Spleen (tissue), 11 donors: ENCODE results near the gene TMEM179. TPM values are rescaled to one million over a fixed set of nuclear protein-coding genes. Genes with fewer than 3 reads are reported as not detected.

Experiments used
- DNase-seq: peaks from one replicate; pipeline ENCODE4 v3.0.0-alpha.2; 2020
- H3K27ac ChIP-seq, 8 donors: fragments of 200-600 bp; sonication (generic) in 7 of 8; 1 replicate in 4 of 8; 2 replicates in 4 of 8; pipeline versions ENCODE4 v1.5.0 to v1.8.0; 2016 to 2021; ENCODE audit warnings: inconsistent platforms in 4 of 8, mild to moderate bottlenecking in 4 of 8, moderate library complexity in 1 of 8
- H3K27me3 ChIP-seq, 7 donors: fragments of 200-600 bp; sonication (generic) in 6 of 7; replicated peaks in 1 of 7; 1 replicate in 4 of 7; 2 replicates in 3 of 7; pipeline versions ENCODE4 v1.5.0 to v1.8.0; 2016 to 2021; ENCODE audit warnings: inconsistent platforms in 3 of 7, mild to moderate bottlenecking in 1 of 7
- H3K36me3 ChIP-seq, 6 donors: fragments of 200-600 bp; sonication (generic) in 5 of 6; 1 replicate in 4 of 6; 2 replicates in 2 of 6; pipeline versions ENCODE4 v1.5.0 to v1.8.0; 2016 to 2021; ENCODE audit warnings: inconsistent platforms in 2 of 6
- H3K4me1 ChIP-seq, 6 donors: fragments of 200-600 bp; sonication (generic) in 5 of 6; 1 replicate in 3 of 6; 2 replicates in 3 of 6; pipeline versions ENCODE4 v1.5.0 to v1.8.0; 2016 to 2021; ENCODE audit warnings: inconsistent platforms in 3 of 6
- H3K4me3 ChIP-seq, 8 donors: fragments of 200-600 bp; sonication (generic) in 7 of 8; 1 replicate in 4 of 8; 2 replicates in 4 of 8; pipeline versions ENCODE4 v1.5.0 to v1.8.0; 2016 to 2021; ENCODE audit warnings: inconsistent platforms in 4 of 8, mild to moderate bottlenecking in 4 of 8, moderate library complexity in 2 of 8
- H3K9me3 ChIP-seq, 8 donors: fragments of 200-600 bp; sonication (generic) in 7 of 8; 1 replicate in 4 of 8; 2 replicates in 4 of 8; pipeline versions ENCODE4 v1.5.0 to v1.8.0; 2016 to 2021; ENCODE audit warnings: inconsistent platforms in 4 of 8
- POLR2A ChIP-seq, 3 donors: fragments of 450-650 bp; IDR thresholded peaks; one replicate each; pipeline ENCODE4 v1.5.1; 2017; ENCODE audit warnings: antibody characterized with exemption in 3 of 3, mild to moderate bottlenecking in 1 of 3
- POLR2AphosphoS5 ChIP-seq, 3 donors: sonication (generic); formaldehyde crosslinking; IDR thresholded peaks; one replicate each; pipeline ENCODE4 v1.5.1; 2017; ENCODE audit warnings: antibody characterized with exemption in 3 of 3
- WGBS, 5 donors: extraction: QIAGEN DNeasy Blood & Tissue Kit in 3 of 5; methylation state at CpG; one replicate each; pipeline versions ENCODE4 v1.1.5 to v1.1.7; 2013 to 2018; 5-methylcytosine and 5-hydroxymethylcytosine counted together
- intact Hi-C: fragments of 100-400 bp; cut with DNase I; formaldehyde crosslinking; loops from one replicate; pipeline ENCODE4 v1.15.0; 2023; ENCODE audit warnings: low total_unique reads
- polyA plus RNA-seq, 3 donors: library from polyadenylated mRNA; stranded (reverse); fragments of 200-250 nt; gene quantifications; one replicate each; pipeline ENCODE4 v1.2.1, GENCODE V29; 2013
- total RNA-seq, 7 donors: library from RNA; depleted of rRNA in 3 of 7; stranded (reverse); fragments of >200 nt in 3 of 7; fragmentation: NEBNext Ultra II Directional in 4 of 7; extraction: Animal tissue kit (Norgen Biotek cat#: 25700) in 4 of 7; gene quantifications; one replicate each; pipeline versions ENCODE4 v1.1.0 to v1.2.1, GENCODE V29; 2016 to 2021
- TF ChIP-seq, protein P1 (sequence below), 11 experiments: fragments of 200-600 bp in 7 of 11; fragments of 450-650 bp in 4 of 11; sonication (generic) in 4 of 11; IDR thresholded peaks in 8 of 11; conservative IDR thresholded peaks in 3 of 11; 1 replicate in 7 of 11; 2 replicates in 4 of 11; pipeline versions ENCODE4 v1.4.0 to v1.8.0; 2016 to 2021; ENCODE audit warnings: antibody characterized with exemption in 11 of 11, inconsistent platforms in 4 of 11, mild to moderate bottlenecking in 1 of 11
- donor health status: healthy with polysubstance abuse.
- donor health status: DM: no; HTN: no; CAD: no; lungs with moderate emphysema.
- donor health status: DM: no; HTN: no; CAD: no.
- donor health status: Bipolar disorder and iron deficiency.
- donor health status: healthy.
- donor health status: DM: no; HTN: no; CAD: no.
- donor health status: DM: yes; HTN: yes; CAD: no.

The TMEM179 gene
- total and polyA plus RNA-seq, 10 donors = 0.08 TPM; not detected in 9

DNA sequence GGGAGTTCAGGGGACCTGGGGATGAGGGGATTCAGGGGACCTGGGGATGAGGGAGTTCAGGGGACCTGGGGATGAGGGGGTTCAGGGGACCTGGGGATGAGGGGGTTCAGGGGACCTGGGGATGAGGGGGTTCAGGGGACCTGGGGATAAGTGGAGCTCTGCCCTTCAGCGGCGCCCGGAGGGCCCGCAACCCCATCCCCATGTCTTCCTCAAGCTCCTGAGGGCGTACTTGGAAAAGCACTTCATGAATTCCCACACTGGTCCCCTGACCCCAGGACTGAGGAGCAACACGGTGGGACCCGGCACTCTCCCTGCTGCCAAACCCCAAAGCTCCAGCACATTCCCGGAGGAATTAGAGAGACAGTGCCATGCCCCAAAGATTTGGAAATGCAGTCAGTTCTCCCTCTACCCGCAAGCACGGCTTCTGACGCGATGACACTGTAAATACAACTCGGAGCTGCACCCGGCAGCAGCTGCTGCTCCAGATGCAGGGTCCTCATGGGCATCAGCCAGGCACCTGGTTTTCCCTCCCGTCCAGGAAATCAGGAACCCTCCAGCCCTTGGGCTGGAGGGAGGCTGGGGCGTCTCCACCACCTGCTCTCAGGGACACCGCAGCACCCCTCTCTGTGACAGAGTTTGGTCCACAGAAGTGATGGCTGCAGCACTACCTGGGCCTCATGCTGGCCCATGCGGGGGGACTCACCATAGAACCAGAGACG lies 57.8 kb downstream of the TMEM179 start:
- no peaks in the 10 kb centered on the region for H3K9me3 ChIP-seq
- H3K36me3 ChIP-seq = no peaks in the 10 kb centered on the region
- no peak for DNase-seq
- no peak overlapping the region for H3K27ac ChIP-seq
- 80 to 88% (median 83%) methylated on average over 17 to 19 of the region's 19 CpGs for WGBS, 5 donors
- H3K4me1 ChIP-seq = peaks cover 0 to 13% (median 0%) of the 10 kb centered on the region in 6 donors
- H3K4me3 ChIP-seq = no peak overlapping the region
- H3K27me3 ChIP-seq = peaks cover 0 to 68% (median 4%) of the 10 kb centered on the region in 7 donors
- intact Hi-C loops = no loop called here
- TF ChIP-seq, protein P1, sequence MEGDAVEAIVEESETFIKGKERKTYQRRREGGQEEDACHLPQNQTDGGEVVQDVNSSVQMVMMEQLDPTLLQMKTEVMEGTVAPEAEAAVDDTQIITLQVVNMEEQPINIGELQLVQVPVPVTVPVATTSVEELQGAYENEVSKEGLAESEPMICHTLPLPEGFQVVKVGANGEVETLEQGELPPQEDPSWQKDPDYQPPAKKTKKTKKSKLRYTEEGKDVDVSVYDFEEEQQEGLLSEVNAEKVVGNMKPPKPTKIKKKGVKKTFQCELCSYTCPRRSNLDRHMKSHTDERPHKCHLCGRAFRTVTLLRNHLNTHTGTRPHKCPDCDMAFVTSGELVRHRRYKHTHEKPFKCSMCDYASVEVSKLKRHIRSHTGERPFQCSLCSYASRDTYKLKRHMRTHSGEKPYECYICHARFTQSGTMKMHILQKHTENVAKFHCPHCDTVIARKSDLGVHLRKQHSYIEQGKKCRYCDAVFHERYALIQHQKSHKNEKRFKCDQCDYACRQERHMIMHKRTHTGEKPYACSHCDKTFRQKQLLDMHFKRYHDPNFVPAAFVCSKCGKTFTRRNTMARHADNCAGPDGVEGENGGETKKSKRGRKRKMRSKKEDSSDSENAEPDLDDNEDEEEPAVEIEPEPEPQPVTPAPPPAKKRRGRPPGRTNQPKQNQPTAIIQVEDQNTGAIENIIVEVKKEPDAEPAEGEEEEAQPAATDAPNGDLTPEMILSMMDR (IDR thresholded peaks at IDR 0.05 in 8 of 11, conservative IDR thresholded peaks at IDR 0.05 in 3 of 11) = no peak
- TF ChIP-seq POLR2AphosphoS5 (IDR thresholded peaks at IDR 0.05) (no peak), POLR2A (IDR thresholded peaks at IDR 0.05) (no peak)

DNA sequence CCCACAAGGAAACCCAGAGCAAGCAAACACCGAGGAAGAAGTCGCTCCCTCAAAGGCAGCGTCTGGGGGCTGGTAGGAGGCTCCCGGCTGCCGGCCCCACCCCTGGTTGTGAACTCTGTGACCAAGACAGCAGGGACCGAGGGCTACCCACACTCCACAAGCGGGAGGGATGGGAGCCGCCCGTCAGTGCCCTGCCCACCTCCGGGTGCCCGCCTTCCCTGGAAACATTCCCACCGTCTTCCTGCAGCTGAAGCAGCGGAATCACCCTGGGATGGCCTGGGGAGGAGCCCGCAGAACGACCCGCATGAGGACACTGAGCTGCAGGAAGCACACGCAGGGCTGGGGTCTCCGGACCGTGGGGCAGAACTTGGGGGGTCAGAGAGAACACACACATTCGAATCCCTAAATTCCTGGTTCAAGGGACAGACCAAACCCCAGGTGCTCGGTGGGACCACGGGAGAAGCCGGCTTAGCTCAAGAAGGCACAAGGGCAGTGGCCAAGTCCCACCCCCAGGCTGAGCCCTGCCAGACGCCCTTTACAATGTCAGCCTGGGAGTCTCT lies 58.5 kb downstream of the TMEM179 start:
- Histone ChIP-seq H3K9me3 (no peaks in the 10 kb centered on the region), H3K4me1 (peaks cover 0 to 13% (median 0%) of the 10 kb centered on the region in 6 donors), H3K4me3 (peak overlapping the region in 2 of 8 donors; percentile 3 to 25), H3K27me3 (peaks cover 0 to 71% (median 4%) of the 10 kb centered on the region in 7 donors), H3K36me3 (no peaks in the 10 kb centered on the region), H3K27ac (no peak overlapping the region)
- TF ChIP-seq, protein P1 (IDR thresholded peaks at IDR 0.05 in 8 of 11, conservative IDR thresholded peaks at IDR 0.05 in 3 of 11) = no peak
- peak in 2 of 3 donors; percentile 59 to 62 for TF ChIP-seq POLR2AphosphoS5 (IDR thresholded peaks at IDR 0.05)
- TF ChIP-seq POLR2A (IDR thresholded peaks at IDR 0.05) = no peak
- WGBS, 5 donors = 33 to 57% (median 48%) methylated on average over 16 to 24 of the region's 24 CpGs
- intact Hi-C loops = no loop called here
- DNase-seq = peak; percentile 79

DNA sequence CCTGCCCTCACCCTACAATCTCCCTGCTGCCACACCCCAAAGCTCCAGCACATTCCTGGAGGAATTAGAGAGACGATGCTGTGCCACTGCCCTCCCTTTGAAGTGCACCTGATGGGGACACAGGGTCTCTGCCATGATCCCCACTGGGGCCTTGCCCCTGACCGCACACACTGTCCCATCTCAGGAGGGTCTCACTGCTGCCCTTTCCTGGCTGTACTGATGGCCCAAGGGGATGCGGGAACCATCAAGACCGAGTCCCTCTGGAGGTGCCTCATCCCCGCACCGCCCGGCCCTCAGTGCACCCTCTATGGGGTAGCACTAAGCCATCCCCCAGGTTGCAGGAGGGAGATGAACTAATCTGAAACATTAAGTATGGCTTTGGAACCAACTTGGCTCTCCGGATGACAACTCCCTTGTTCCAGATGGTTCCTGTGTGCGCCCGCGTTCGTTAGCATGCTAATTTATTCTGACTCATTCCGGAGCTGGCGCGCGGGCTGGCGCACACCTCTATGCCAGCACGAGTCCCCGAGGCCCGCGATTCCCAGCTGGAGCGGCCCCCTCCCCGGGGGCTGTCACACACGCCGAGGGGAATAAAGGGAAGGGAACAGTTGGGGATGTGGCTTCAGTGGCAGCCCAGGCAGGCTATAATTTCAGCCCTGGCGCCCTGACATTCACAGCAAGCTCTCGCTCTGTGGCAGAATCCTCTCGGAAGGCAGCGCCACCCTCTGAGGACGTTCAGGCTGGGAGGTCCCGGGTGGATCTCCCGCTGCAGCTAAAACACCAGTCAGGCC lies 59.2 kb downstream of the TMEM179 start:
- H3K9me3 ChIP-seq = no peaks in the 10 kb centered on the region
- peaks cover 0 to 13% (median 0%) of the 10 kb centered on the region in 6 donors for H3K4me1 ChIP-seq
- peaks cover 0 to 71% (median 4%) of the 10 kb centered on the region in 7 donors for H3K27me3 ChIP-seq
- 51 to 70% (median 60%) methylated on average over 28 to 32 of the region's 32 CpGs for WGBS, 5 donors
- no peak for DNase-seq
- intact Hi-C loops = no loop called here
- no peak overlapping the region for H3K27ac ChIP-seq
- TF ChIP-seq, protein P1 (IDR thresholded peaks at IDR 0.05 in 8 of 11, conservative IDR thresholded peaks at IDR 0.05 in 3 of 11) = no peak
- TF ChIP-seq POLR2AphosphoS5 (IDR thresholded peaks at IDR 0.05) = no peak
- TF ChIP-seq POLR2A (IDR thresholded peaks at IDR 0.05) = no peak
- no peaks in the 10 kb centered on the region for H3K36me3 ChIP-seq
- peak overlapping the region in 2 of 8 donors; percentile 3 to 25 for H3K4me3 ChIP-seq
